WTC11 (cell line): ENCODE results near the gene GJA3.

Experiments used
- ETV6 ChIP-seq: sonication (generic); formaldehyde crosslinking; IDR thresholded peaks from 2 replicates; pipeline ENCODE4 v1.8.1; 2022; ENCODE audit warnings: mild to moderate bottlenecking, missing genetic modification reagents
- TEAD4 ChIP-seq: sonication (generic); formaldehyde crosslinking; IDR thresholded peaks from 2 replicates; pipeline ENCODE4 v1.8.0; 2022; ENCODE audit warnings: mild to moderate bottlenecking, missing genetic modification reagents
- ZNF219 ChIP-seq: sonication (generic); formaldehyde crosslinking; IDR thresholded peaks from 2 replicates; pipeline ENCODE4 v1.8.0; 2023; ENCODE audit warnings: missing genetic modification reagents, mild to moderate bottlenecking, borderline replicate concordance
- TF ChIP-seq, protein P1 (sequence below): fragments of 200-600 bp; IDR thresholded peaks from 2 replicates; pipeline ENCODE4 v1.8.0; 2022; ENCODE audit warnings: antibody characterized with exemption

DNA sequence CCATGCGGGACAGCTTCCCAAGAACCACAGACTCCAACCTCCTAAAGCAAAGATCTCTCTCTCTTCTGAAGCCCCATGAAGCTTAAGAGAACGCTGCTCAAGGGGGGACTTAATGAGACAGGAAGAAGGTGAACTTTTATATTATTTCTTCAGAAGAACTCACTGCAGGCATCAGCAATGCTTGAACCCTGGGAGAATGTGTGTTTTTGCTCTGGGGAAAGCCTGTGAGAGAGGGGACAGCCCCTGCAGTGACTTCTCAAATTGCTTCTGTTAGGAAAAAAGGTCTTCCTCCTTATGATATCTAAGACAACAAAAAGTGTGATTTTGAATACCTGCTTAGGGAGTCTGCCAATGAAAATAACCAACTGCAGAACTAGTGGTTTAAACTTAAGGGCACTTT is 23.0 kb downstream of the GJA3 start:
- TF ChIP-seq, protein P1, sequence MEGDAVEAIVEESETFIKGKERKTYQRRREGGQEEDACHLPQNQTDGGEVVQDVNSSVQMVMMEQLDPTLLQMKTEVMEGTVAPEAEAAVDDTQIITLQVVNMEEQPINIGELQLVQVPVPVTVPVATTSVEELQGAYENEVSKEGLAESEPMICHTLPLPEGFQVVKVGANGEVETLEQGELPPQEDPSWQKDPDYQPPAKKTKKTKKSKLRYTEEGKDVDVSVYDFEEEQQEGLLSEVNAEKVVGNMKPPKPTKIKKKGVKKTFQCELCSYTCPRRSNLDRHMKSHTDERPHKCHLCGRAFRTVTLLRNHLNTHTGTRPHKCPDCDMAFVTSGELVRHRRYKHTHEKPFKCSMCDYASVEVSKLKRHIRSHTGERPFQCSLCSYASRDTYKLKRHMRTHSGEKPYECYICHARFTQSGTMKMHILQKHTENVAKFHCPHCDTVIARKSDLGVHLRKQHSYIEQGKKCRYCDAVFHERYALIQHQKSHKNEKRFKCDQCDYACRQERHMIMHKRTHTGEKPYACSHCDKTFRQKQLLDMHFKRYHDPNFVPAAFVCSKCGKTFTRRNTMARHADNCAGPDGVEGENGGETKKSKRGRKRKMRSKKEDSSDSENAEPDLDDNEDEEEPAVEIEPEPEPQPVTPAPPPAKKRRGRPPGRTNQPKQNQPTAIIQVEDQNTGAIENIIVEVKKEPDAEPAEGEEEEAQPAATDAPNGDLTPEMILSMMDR: no peak
- no peak for TF ChIP-seq TEAD4
- no peak for TF ChIP-seq ZNF219 (CRISPR knock-in tag)
- TF ChIP-seq ETV6 (CRISPR knock-in tag): no peak
